Activated CD8-positive, alpha-beta memory T cell treated with anti-CD3 and anti-CD28 coated beads for 48 hours (primary cell): ENCODE results near the gene ZKSCAN8.

Experiments
- DNase-seq, 3 experiments: peaks; one replicate each; pipeline ENCODE4 v3.0.0-alpha.2; 2020; ENCODE audit warnings: low read depth in 2 of 3, low spot score in 2 of 3

Gene ZKSCAN8

DNA sequence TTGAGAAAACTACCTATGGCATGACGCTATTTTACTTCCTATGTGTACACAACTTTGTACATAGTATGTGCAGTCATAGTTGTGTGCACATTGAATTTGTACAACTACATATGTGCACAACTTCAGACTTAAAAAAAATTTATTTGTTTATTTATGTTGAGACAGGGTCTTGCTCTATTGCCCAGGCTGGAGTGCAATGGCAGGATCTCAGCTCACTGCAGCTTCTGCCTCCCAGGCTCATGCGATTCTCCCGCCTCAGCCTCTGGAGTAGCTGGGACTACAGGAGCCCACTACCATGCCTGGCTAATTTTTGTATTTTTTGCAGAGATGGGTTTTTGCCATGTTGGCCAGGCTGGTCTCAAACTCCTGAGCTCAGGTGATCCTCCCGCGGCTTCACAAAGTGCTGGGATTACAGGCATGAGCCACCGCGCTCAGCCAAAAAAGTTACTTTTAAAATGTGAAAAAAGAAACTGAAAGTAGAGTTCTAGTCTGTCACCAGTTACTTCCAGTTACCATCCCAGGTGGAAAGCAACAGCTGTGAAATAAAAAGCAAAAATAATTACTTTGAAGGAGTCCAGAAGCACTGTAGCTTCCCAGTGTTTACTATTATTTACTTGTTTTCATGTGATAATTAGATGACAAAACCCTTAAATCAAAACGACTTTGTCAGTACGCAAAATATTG lies 1.7 kb upstream of the ZKSCAN8 start:
- no peak for DNase-seq

DNA sequence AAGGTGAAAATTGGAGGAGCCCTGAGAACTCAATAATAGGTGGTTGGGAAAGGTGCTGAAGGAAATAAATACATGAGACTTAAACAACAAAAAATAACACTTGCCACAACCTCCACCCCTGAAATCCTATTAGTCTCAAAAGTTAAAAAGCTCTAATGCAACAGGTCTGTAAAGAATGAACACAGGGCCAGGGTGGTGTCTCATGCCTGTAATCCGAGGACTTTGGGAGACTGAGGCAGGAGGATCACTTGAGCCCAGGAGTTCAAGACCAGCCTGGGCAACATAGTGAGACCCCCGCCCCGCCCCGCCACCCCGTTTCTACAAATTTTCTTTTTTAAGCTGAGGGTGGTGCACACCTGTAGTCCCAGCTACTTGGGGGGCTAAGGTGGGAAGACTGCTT lies 1.1 kb upstream of the ZKSCAN8 start:
- DNase-seq = no peak

DNA sequence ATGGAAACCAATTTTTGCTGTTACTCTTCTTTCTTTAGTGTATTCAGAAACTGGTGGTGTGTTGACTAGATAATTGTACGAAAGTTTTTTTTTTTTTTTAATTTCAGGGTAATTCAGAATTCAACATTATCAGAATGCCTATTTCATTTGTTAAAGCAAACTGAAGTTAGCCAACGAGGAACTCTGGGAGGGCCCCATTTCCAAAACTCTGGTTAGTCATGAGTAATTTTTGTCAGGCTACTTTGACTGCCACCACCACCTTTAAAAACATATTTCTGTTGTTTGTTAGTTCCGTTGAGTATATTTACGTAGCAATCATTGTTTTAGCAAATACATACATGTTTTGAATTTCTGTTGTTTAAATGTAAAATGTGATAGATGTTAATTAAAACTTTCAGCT lies 763 bp downstream of the ZKSCAN8 start:
- DNase-seq = no peak

GRCh38 chr6:28145231-28145630 lies 3.5 kb downstream of the ZKSCAN8 start:
- no peak for DNase-seq

GRCh38 chr6:28152531-28152930 lies 10.8 kb downstream of the ZKSCAN8 start:
- no peak for DNase-seq

GRCh38 chr6:28153546-28153945 lies 11.9 kb downstream of the ZKSCAN8 start:
- no peak for DNase-seq

DNA sequence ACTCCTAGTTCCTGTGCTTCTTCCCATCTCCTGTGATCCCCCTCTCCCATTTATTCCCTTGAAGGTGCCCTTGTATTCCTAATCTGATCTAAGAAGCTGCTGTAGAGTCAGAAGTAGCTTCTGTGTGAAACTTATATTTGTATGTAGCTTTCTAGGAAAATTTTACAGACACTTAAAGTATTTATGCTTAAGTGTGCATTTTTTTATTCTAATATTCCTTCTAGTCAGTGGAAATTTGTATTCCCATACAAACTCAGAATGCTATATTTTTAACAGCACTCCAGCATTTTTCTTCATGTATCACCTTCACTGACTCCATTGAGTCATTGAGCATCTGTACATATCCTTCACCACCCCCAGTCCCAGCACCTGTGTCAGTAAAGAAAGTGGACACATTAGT lies 12.7 kb downstream of the ZKSCAN8 start:
- DNase-seq = no peak

- no peak for DNase-seq
These were observed 16.6 kb downstream of the ZKSCAN8 start for GRCh38 chr6:28158318-28158717.

DNA sequence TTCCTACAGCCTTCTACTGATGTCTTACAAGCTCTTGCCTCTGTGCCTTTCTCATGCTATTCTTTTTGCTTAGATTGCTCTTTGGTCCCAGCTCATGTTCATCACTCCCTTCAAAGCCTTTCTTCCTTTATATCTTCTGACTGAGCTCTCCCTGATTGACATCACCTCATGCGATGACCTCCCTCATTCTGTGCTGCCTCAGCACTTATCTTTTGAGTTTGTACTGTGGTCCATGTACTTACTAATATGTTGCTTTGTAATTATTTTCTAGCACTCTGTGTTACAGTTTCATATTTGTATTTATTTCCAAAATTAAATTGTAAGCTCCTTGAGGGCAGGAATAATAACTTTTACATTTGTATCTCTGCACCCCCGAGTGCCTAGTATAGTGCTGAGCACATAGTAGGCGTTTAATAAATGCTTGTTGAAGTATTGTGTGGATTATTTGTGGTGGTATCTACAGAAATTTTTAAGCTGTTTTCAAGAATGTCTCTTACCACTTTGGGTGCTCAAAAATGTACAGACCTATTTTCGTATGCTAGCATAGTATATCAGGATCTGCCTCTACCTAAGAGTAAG lies 17.4 kb downstream of the ZKSCAN8 start:
- DNase-seq = no peak

DNA sequence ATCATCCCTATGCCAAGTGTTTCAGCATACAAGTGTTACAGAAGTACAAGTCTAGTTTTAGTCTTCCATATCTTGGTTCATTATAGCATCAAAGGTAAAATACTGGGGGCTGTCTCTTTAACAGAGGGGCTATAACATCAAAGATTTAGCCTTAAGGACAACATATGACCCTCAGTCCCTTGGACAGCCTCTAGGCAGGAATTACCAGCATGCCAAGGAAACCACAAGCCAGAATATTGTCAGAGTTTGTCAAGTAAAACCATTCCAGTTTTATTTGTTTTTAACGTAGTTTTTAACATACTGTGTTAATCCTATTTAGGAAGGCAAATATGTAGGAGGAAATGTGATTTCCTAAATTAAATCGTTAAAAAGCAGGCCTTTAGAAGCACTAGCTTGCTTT lies 18.6 kb downstream of the ZKSCAN8 start:
- no peak for DNase-seq

- DNase-seq = peak; percentile 60 to 72 (median 65)
These were observed 19.9 kb downstream of the ZKSCAN8 start for GRCh38 chr6:28161410-28162079.

DNA sequence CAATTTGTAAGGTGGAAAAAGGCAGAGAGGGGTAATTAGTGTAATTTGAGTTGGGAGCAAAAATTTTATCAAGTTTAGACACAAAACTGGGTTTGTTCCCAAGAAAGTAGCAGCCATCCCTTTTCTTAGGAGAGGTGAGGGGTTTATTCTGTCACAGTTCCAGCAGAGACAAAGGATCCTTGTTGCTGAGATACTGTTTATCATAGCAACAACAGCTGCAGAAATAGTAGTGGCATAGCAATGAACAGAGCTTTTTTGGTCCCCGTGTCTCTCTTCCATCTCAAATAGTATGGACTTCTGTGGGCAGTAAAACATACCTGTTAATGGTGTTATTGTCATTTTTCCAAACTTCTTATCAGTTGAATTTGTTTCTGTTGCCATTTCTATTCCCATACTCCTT lies 23.9 kb downstream of the ZKSCAN8 start:
- DNase-seq = no peak

DNA sequence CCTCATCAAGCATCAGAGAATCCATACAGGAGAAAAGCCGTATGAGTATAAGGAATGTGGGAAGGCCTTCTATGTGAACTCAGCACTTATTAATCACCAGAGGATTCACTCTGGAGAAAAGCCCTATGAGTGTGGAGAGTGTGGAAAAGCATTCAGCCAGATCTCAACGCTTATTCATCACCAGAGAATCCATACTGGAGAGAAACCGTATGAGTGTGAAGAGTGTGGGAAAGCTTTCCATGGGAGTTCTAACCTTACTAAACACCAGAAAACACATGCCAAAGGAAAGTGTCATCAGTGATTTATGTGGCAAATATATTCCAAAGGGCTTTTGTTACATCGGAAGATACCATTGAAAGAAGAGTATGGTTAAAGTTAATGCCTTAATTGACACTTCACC lies 25.4 kb downstream of the ZKSCAN8 start:
- no peak for DNase-seq

DNA sequence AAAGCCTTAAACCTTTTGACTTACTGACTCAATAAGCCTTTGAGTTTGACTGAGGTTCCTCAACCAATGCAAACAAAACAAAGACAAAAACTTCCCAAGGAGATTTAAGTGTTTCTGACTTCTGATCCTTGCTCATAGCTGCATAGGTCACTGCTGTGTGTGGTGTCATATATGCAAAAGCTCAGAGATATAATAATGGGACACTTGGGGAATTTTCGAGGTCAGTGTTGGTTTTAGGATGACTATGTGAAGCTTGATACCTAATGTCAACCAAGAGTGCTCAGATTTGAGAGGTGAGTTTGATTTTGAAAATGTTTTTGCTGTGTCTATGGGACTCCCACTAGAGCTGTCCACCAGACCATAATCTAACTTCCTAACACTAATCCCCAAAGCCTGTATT lies 26.2 kb downstream of the ZKSCAN8 start:
- no peak for DNase-seq

GRCh38 chr6:28171271-28171670 lies 29.6 kb downstream of the ZKSCAN8 start:
- no peak for DNase-seq

- DNase-seq = no peak
These were observed 30.3 kb downstream of the ZKSCAN8 start for GRCh38 chr6:28172006-28172405.

GRCh38 chr6:28176373-28176772 lies 34.7 kb downstream of the ZKSCAN8 start:
- no peak for DNase-seq

- no peak for DNase-seq
These were observed 40.6 kb downstream of the ZKSCAN8 start for GRCh38 chr6:28182255-28182654.

DNA sequence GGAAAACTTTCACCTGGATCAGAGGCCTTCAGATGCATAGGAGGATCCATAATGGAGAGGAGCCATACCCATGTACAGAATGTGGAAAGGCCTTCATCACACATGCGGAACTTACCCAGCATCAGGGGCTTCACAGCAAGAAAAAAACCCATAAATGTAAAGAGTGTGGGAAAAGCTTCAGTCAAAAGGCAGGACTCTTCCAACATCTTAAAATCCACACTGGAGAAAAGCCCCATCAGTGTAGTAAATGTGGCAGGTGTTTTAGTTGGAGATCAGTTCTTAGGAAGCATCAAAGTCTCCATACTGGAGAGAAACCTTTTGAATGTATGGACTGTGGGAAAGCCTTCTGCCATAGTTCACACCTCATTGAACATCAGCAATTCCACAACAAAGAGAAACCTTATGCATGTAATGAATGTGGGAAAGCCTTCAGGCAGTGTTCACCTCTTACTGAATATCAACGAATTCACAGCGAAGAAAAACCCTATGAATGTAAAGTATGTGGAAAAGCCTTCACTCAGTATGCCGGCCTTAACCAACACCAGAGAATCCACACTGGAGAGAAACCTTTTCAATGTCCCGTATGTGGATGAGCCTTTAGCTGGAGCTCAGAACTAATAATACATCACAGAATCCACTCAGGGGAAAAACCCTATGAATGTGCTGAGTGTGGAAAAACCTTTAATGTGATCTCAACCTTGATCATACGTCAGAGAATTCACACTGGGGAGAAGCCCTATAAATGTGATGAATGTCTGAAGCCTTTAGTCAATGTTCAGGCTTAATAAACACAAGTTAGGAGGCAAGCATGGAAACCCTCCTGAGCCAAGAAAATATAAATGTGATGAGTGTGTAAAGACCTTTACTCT lies 46.7 kb downstream of the ZKSCAN8 start:
- no peak for DNase-seq

DNA sequence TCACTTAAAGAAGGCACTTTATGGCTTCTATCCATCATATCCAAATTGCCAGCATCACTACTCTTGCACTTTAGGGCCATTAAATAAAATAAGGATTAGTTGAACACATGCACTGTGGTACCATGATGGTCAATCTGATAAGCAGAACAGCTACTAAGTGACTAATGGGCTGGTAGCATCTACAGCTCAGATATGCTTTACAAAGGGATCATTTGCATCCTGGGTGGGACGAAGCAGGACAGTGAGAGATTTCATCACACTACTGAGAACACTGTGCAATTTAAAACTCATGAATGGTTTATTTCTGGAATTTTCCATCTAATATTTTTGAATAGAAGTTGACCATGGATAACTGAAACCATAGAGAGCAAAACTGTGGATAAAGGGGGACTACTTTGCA lies 58.3 kb downstream of the ZKSCAN8 start:
- no peak for DNase-seq

DNA sequence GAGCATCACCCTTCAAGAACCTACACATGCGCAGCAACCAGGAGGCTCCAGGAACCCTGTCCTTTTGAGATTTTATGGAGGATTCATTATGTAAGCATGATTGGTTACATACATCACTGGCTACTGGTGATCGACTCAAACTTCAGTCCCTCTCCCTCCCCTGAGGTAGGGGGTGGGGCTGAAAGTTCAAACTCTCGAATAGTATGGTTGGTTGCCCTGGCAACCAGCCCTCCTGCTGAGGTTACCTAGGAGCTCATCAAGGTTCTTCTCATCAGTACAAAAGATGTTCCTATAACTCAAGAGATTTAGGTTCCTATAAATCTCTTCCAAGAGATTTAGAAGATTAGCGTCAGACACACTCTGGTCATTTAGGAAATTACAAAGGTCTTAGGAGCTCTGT lies 61.5 kb downstream of the ZKSCAN8 start:
- DNase-seq = no peak

GRCh38 chr6:28205879-28206278 lies 64.2 kb downstream of the ZKSCAN8 start:
- no peak for DNase-seq
